Lower lobe of right lung (tissue), 2 donors: ENCODE data around the gene CLDN19. TPM values are rescaled to one million over a fixed set of nuclear protein-coding genes. Genes with fewer than 3 reads are reported as not detected.

Source experiments
- ATAC-seq, 2 donors: fragments of 200-7000 bp; cut with Tn5 transposase; one replicate each; pipeline ENCODE4 v1.9.1; 2020 to 2022; ENCODE audit warnings: mild to moderate bottlenecking in 2 of 2, moderate library complexity in 2 of 2
- DNase-seq: peaks from one replicate; pipeline ENCODE4 v3.0.0-alpha.2; 2020
- H3K27ac ChIP-seq: fragments of 200-600 bp; one replicate; pipeline ENCODE4 v1.8.0; 2022
- H3K27me3 ChIP-seq: fragments of 200-600 bp; one replicate; pipeline ENCODE4 v1.8.0; 2022; ENCODE audit warnings: low read depth
- H3K36me3 ChIP-seq: fragments of 200-600 bp; one replicate; pipeline ENCODE4 v1.8.0; 2022; ENCODE audit warnings: mild to moderate bottlenecking
- H3K4me1 ChIP-seq: fragments of 200-600 bp; one replicate; pipeline ENCODE4 v1.8.0; 2022
- H3K4me3 ChIP-seq: fragments of 200-600 bp; one replicate; pipeline ENCODE4 v1.8.0; 2022; ENCODE audit warnings: mild to moderate bottlenecking
- H3K9me3 ChIP-seq: fragments of 200-600 bp; one replicate; pipeline ENCODE4 v1.8.0; 2022
- CTCF ChIP-seq: fragments of 200-600 bp; IDR thresholded peaks from one replicate; pipeline ENCODE4 v1.8.0; 2022; ENCODE audit warnings: antibody characterized with exemption, mild to moderate bottlenecking
- intact Hi-C: fragments of 100-400 bp; cut with DNase I; formaldehyde crosslinking; loops from one replicate; pipeline ENCODE4 v1.11.0; 2022
- total RNA-seq: library from RNA; stranded (reverse); fragmentation: NEBNext Ultra II Directional; extraction: Animal tissue kit (Norgen Biotek cat#: 25700); gene quantifications from one replicate; pipeline ENCODE4 v1.2.1, GENCODE V29; 2021
- donor health status: DM: no; HTN: yes; CAD: no; lungs with severe emphysema.

Gene CLDN19
- total RNA-seq, 1 donor from 2014 or later = not detected

- TF ChIP-seq CTCF = no peak
- Histone ChIP-seq H3K27ac (no peak overlapping the region), H3K4me1 (peaks cover 10% of the 10 kb centered on the region), H3K27me3 (peaks cover 5% of the 10 kb centered on the region), H3K36me3 (peaks cover 33% of the 10 kb centered on the region), H3K4me3 (no peak overlapping the region), H3K9me3 (no peaks in the 10 kb centered on the region)
- ATAC-seq (no peak), DNase-seq (no peak)
- intact Hi-C loops = no loop called here
Observed at GRCh38 chr1:42783092-42783491, 43.1 kb upstream of the CLDN19 start.

- Histone ChIP-seq H3K9me3 (no peaks in the 10 kb centered on the region), H3K4me3 (no peak overlapping the region), H3K4me1 (peaks cover 6% of the 10 kb centered on the region), H3K27me3 (no peaks in the 10 kb centered on the region), H3K36me3 (peaks cover 62% of the 10 kb centered on the region), H3K27ac (no peak overlapping the region)
- ATAC-seq = no peak
- intact Hi-C loops = no loop called here
- TF ChIP-seq CTCF = no peak
- DNase-seq = no peak
Observed at GRCh38 chr1:42780176-42780575, 40.1 kb upstream of the CLDN19 start.

- no peaks in the 10 kb centered on the region for H3K27me3 ChIP-seq
- intact Hi-C loops = no loop called here
- H3K4me1 ChIP-seq = peaks cover 1% of the 10 kb centered on the region
- DNase-seq (no peak), ATAC-seq (no peak)
- H3K4me3 ChIP-seq = no peak overlapping the region
- TF ChIP-seq CTCF = no peak
- peaks cover 66% of the 10 kb centered on the region for H3K36me3 ChIP-seq
- no peaks in the 10 kb centered on the region for H3K9me3 ChIP-seq
- no peak overlapping the region for H3K27ac ChIP-seq
Observed at GRCh38 chr1:42779725-42780124, 39.7 kb upstream of the CLDN19 start.

GRCh38 chr1:42777852-42778251 lies 37.8 kb upstream of the CLDN19 start:
- no peaks in the 10 kb centered on the region for H3K9me3 ChIP-seq
- H3K27ac ChIP-seq = no peak overlapping the region
- TF ChIP-seq CTCF = peak; percentile 58
- ATAC-seq = peak; percentile 60 to 67
- intact Hi-C loops = no loop called here
- H3K4me3 ChIP-seq = no peak overlapping the region
- peaks cover 84% of the 10 kb centered on the region for H3K36me3 ChIP-seq
- no peak for DNase-seq
- H3K27me3 ChIP-seq = no peaks in the 10 kb centered on the region
- H3K4me1 ChIP-seq = no peaks in the 10 kb centered on the region

GRCh38 chr1:42776502-42776901 lies 36.5 kb upstream of the CLDN19 start:
- peaks cover 80% of the 10 kb centered on the region for H3K36me3 ChIP-seq
- no peak for DNase-seq
- no peak overlapping the region for H3K27ac ChIP-seq
- no peak overlapping the region for H3K4me3 ChIP-seq
- TF ChIP-seq CTCF = no peak
- intact Hi-C loops = no loop called here
- no peaks in the 10 kb centered on the region for H3K4me1 ChIP-seq
- no peak for ATAC-seq
- H3K27me3 ChIP-seq = no peaks in the 10 kb centered on the region
- no peaks in the 10 kb centered on the region for H3K9me3 ChIP-seq
